ENCODE data around the gene OBSCN.

The OBSCN gene

GRCh38 chr1:228408869-228409805 lies 201.3 kb downstream of the OBSCN start:
- no peak for DNase-seq

GRCh38 chr1:228410015-228410414 lies 202.2 kb downstream of the OBSCN start:
- no peak for DNase-seq

- no peak for DNase-seq
Measured at GRCh38 chr1:228410671-228411070, 202.8 kb downstream of the OBSCN start.

GRCh38 chr1:228411121-228411520 lies 203.3 kb downstream of the OBSCN start:
- DNase-seq, result no peak

GRCh38 chr1:228411548-228412430 lies 203.9 kb downstream of the OBSCN start:
- DNase-seq, result no peak

GRCh38 chr1:228413241-228414010 lies 205.6 kb downstream of the OBSCN start:
- DNase-seq, result no peak

GRCh38 chr1:228414511-228415211 lies 206.8 kb downstream of the OBSCN start:
- DNase-seq, result no peak

- DNase-seq, result no peak
Measured at GRCh38 chr1:228415221-228415620, 207.4 kb downstream of the OBSCN start.

GRCh38 chr1:228415853-228416216 lies 208.0 kb downstream of the OBSCN start:
- no peak for DNase-seq

GRCh38 chr1:228416217-228416933 lies 208.5 kb downstream of the OBSCN start, which contains the start of gene TRIM17:
TRIM17 (minus strand) TSS chr1:228416861; CDS start chr1:228415072, 1,789 bp downstream.
- no peak for DNase-seq

- DNase-seq, result no peak
Measured at GRCh38 chr1:228417061-228417460, 209.2 kb downstream of the OBSCN start.

GRCh38 chr1:228417483-228418203 lies 209.8 kb downstream of the OBSCN start:
- DNase-seq, result no peak

GRCh38 chr1:228420968-228421826 lies 213.4 kb downstream of the OBSCN start:
- no peak for DNase-seq

GRCh38 chr1:228423404-228424053 lies 215.7 kb downstream of the OBSCN start:
- DNase-seq, result no peak

GRCh38 chr1:228424685-228425660 lies 217.1 kb downstream of the OBSCN start:
- no peak for DNase-seq

- DNase-seq, result no peak
Measured at GRCh38 chr1:228426518-228427175, 218.8 kb downstream of the OBSCN start.

- DNase-seq, result no peak
Measured at GRCh38 chr1:228428412-228428811, 220.6 kb downstream of the OBSCN start.

Data from GDM1 (cell line).